BLaER1 (cell line): ENCODE measurements around the gene TMA7B.

Experiments used
- H3K27ac ChIP-seq: shearing (Covaris generic); formaldehyde crosslinking; 2 replicates; pipeline ENCODE4 v1.8.1; 2022
- H3K27me3 ChIP-seq: shearing (Covaris generic); formaldehyde crosslinking; 2 replicates; pipeline ENCODE4 v1.8.1; 2022
- H3K36me3 ChIP-seq: shearing (Covaris generic); formaldehyde crosslinking; 2 replicates; pipeline ENCODE4 v1.8.1; 2022
- H3K4me1 ChIP-seq: shearing (Covaris generic); formaldehyde crosslinking; 2 replicates; pipeline ENCODE4 v1.8.1; 2022
- H3K4me2 ChIP-seq: shearing (Covaris generic); formaldehyde crosslinking; 2 replicates; pipeline ENCODE4 v1.8.1; 2022
- H3K4me3 ChIP-seq: shearing (Covaris generic); formaldehyde crosslinking; 2 replicates; pipeline ENCODE4 v1.8.1; 2022
- H3K9ac ChIP-seq: shearing (Covaris generic); formaldehyde crosslinking; 2 replicates; pipeline ENCODE4 v1.8.1; 2022
- H3K9me3 ChIP-seq: shearing (Covaris generic); formaldehyde crosslinking; 2 replicates; pipeline ENCODE4 v1.8.1; 2022
- H4K20me1 ChIP-seq: shearing (Covaris generic); formaldehyde crosslinking; 2 replicates; pipeline ENCODE4 v1.8.1; 2022
- Cebpa-rat ChIP-seq: shearing (Covaris generic); IDR thresholded peaks from 2 replicates; pipeline ENCODE4 v1.8.1; 2022

TMA7B gene

DNA sequence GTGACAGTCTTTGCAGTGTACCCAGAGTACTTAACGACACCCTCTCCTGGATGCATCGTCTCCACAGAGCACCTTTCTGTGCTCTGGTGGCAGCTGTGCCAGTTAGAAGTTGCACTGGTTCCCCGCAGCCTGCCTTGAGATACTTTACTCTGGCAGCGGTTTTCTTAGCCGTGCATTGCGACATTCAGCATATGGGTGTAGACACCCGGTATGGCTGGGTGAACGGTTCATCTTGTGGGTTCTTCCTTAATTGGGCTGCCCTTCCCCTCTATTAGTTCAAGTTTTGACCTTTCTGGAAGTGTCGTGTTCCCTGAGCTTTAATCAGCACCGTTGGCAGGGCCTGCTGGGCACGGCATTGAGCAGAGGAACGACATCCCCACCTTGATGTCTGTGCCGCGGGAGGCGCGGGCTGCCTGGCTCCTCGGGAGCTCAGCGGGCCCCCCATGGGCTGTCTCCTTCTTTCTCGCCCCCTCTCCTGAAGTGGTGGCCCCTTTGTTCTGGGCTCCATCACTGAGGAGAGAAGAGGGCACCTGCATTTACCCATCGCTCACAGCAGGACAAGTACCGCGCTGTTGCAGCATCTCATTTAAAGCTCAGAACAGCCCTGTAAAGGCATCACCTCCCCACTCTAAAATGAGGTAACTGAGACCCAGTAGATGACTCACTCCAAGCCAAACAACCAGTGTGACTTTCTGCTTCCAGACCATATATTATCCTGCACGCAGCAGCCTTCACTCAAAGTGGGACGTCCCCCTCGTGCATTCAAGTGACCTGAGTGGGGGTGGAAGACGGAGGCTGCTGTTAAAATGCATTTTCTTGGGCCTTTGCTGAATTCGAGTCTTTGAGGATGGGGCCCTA, 47.9 kb downstream of the TMA7B start:
- Histone ChIP-seq H3K27ac (no peak overlapping the region), H4K20me1 (no peaks in the 10 kb centered on the region), H3K4me1 (peaks cover 32% of the 10 kb centered on the region), H3K4me3 (no peak overlapping the region), H3K27me3 (no peaks in the 10 kb centered on the region), H3K4me2 (peak overlapping the region; percentile 7; the same call in 1 of the 2 replicates), H3K9me3 (no peaks in the 10 kb centered on the region), H3K9ac (no peak overlapping the region), H3K36me3 (no peaks in the 10 kb centered on the region)
- peak; percentile 74; the same call in 1 of the 2 replicates for TF ChIP-seq Cebpa-rat

DNA sequence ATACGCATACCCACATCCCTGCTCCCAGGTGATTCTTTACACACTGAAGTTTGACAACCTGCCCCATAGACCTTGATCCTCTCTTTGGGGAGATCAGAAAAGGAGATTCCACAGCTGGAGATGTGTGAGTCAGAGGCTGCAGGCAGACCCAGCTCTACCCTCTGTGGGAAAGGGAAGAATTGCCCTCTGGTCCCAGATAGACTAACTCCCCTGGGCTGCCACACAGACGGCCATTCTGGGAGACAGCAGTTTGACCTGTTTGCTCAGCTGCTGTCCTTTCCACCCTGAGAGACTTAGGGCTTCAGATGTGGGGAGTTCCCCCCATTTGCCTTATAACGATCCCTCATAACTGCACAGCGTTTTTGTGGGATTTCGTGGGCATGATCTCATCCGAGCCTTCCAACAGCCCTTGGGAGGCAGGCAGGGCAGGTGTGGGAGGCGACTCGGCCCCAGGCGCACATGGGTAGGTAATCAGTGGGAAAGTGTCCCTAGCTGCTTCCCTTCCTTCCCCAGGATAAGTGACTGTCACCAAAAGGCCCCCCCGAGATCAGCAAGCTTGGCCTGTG, 48.6 kb downstream of the TMA7B start:
- Histone ChIP-seq H3K27me3 (no peaks in the 10 kb centered on the region), H3K27ac (no peak overlapping the region), H3K36me3 (no peaks in the 10 kb centered on the region), H4K20me1 (no peaks in the 10 kb centered on the region), H3K9me3 (no peaks in the 10 kb centered on the region), H3K4me1 (peaks cover 32% of the 10 kb centered on the region), H3K9ac (no peak overlapping the region), H3K4me2 (no peak overlapping the region), H3K4me3 (no peak overlapping the region)
- TF ChIP-seq Cebpa-rat, result no peak

DNA sequence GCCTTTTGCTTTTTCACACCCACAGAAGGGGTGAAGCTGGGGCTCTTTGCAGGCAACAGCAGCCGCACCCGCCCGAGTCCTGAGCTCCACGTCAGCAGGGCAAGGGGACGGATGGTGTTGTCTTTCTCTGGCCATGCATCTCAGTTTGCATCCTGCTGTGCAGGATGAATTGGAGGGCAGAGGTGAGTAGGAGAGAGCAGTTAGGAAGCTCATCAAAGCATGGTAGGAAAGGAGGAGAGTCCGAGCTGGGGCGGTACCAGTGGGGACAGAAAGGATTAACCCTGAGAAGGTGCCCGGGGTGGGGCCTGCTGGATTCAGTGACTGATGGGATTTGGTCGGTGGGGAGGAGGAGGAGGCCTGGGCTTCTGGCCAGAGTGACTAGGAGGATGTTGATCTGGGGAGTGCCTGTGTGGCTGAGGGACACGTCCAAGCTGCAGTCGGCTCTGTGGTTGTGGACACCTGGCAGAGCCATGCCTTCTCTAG, 49.1 kb downstream of the TMA7B start:
- Histone ChIP-seq H3K4me3 (no peak overlapping the region), H3K27me3 (no peaks in the 10 kb centered on the region), H3K4me2 (no peak overlapping the region), H3K9ac (no peak overlapping the region), H3K36me3 (no peaks in the 10 kb centered on the region), H3K4me1 (peaks cover 32% of the 10 kb centered on the region), H4K20me1 (no peaks in the 10 kb centered on the region), H3K9me3 (no peaks in the 10 kb centered on the region), H3K27ac (no peak overlapping the region)
- TF ChIP-seq Cebpa-rat, result no peak

DNA sequence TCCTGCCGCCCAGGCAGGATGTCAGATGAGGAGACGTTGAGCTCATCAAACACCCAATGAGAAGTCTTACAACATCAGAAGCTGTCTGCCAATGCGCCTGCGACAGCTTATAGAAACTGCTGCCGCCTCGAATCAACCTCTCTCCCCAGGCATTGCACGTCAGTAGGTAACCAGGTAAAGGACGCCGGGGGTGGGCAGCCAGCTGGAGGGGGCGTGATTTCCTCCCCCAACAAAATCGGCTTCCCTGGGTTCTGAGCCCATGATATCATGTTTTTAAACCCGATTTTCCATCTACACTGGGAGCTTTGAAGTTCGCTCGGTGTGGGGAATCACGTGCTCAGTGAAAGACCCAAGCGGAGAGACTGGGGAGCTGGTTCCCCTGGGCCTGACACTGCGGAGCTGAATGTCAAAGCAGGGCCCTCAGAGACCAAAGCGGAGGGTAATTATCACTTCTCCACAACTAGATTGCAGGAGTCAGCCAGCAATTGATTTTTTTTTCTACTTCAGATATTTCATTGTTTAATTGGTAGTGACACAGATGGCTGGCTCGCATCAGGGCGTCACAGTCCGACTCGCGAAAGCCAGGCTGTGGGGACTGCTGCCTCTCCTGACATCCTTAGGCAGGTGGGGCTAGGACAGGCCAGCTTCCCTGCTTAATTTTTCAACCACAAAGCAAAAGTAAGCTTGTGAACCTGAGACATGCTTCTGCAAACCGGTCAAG, 49.9 kb downstream of the TMA7B start:
- H3K4me3 ChIP-seq, result no peak overlapping the region
- H3K36me3 ChIP-seq, result no peaks in the 10 kb centered on the region
- H3K27ac ChIP-seq, result no peak overlapping the region
- H3K9me3 ChIP-seq, result no peaks in the 10 kb centered on the region
- TF ChIP-seq Cebpa-rat, result no peak
- H3K27me3 ChIP-seq, result no peaks in the 10 kb centered on the region
- H3K9ac ChIP-seq, result no peak overlapping the region
- no peaks in the 10 kb centered on the region for H4K20me1 ChIP-seq
- peaks cover 29% of the 10 kb centered on the region for H3K4me1 ChIP-seq
- no peak overlapping the region for H3K4me2 ChIP-seq

DNA sequence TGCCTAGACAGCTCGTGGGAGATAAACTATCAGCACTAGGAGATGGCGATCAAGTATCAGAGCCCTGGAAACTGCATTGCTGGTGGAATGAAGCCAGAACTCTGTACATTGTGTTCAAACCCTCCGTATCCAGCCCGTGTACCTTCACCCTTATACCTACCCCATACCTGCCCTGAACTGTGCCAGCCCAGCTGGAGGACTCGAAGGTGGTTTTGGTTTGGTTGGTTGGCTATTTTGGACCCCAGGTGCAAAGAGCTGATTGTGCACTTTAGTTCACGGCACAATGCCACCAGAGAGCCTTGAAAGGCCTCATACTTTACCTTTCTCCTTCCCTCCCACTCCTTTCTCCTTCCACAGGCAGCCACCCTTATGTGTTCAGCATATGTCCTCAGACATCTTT, 50.5 kb downstream of the TMA7B start:
- no peak for TF ChIP-seq Cebpa-rat
- no peaks in the 10 kb centered on the region for H3K9me3 ChIP-seq
- no peak overlapping the region for H3K4me2 ChIP-seq
- no peak overlapping the region for H3K4me3 ChIP-seq
- no peaks in the 10 kb centered on the region for H3K27me3 ChIP-seq
- H3K9ac ChIP-seq, result no peak overlapping the region
- H4K20me1 ChIP-seq, result no peaks in the 10 kb centered on the region
- no peak overlapping the region for H3K27ac ChIP-seq
- H3K4me1 ChIP-seq, result peaks cover 23% of the 10 kb centered on the region
- H3K36me3 ChIP-seq, result no peaks in the 10 kb centered on the region
